Upper lobe of left lung (tissue), 4 donors: ENCODE data around the gene PNMA8A.

Experiments
- CTCF ChIP-seq, 6 experiments: fragments of 450-650 bp in 4 of 6; fragments of 200-600 bp in 2 of 6; sonication (generic) in 2 of 6; IDR thresholded peaks; one replicate each; pipeline ENCODE4 v1.5.1; 2016 to 2019; ENCODE audit warnings: antibody characterized with exemption in 6 of 6
- EP300 ChIP-seq, 4 donors: sonication (generic); formaldehyde crosslinking; IDR thresholded peaks; one replicate each; pipeline ENCODE4 v1.5.1; 2017; ENCODE audit warnings: antibody characterized with exemption in 4 of 4, control low read depth in 2 of 4
- POLR2A ChIP-seq, 4 donors: fragments of 450-650 bp; IDR thresholded peaks; one replicate each; pipeline ENCODE4 v1.5.1; 2016 to 2017; ENCODE audit warnings: antibody characterized with exemption in 4 of 4, mild to moderate bottlenecking in 2 of 4
- POLR2AphosphoS5 ChIP-seq, 2 donors: sonication (generic); formaldehyde crosslinking; IDR thresholded peaks; one replicate each; pipeline ENCODE4 v1.5.1; 2017; ENCODE audit warnings: antibody characterized with exemption in 2 of 2

DNA sequence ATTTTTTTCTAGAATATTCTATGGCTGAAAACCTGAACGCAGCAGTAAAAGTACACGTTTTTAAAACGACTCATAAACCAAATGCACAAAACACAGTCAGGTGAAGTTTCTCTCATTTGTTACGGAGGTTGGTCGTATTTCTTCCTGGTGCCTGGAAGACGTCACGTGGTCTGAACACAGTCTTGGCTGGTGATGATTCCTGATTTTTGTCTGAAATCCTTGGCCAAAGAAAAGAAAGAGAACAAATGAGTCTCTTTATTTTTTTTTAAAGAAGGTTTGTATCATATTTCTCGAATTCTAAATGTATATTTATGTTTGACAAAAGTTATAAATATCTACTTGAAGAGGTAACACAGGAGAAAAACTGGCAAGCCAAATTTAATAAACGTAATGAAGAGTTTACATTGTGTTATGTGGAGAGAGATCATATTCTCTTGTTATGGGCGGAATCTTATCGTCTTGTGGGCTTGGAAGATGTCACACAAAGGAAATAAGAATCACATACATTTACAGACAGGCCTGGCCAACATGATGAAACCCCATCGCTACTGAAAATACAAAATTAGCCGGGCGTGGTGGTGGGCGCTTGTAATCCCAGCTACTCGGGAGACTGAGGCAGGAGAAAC is 10.0 kb upstream of the PNMA8A start:
- no peak for TF ChIP-seq CTCF (IDR thresholded peaks at IDR 0.05)
- no peak for TF ChIP-seq POLR2A (IDR thresholded peaks at IDR 0.05)
- TF ChIP-seq POLR2AphosphoS5 (IDR thresholded peaks at IDR 0.05), result no peak
- TF ChIP-seq EP300 (IDR thresholded peaks at IDR 0.05), result no peak
